GM12892 (cell line): ENCODE data around the gene SHISAL2B.
"Not testable (repeated sequence)": the region's sequence is repeated elsewhere in the genome, so short reads cannot be mapped to it uniquely, and the experiment has no call there.

Source experiments
- DNase-seq: peaks from one replicate; pipeline ENCODE4 v3.0.0; 2011; ENCODE audit not compliant: insufficient read length
- FAIRE-seq: peaks from 2 replicates; lab custom pipeline; 2011; peaks lifted over from hg19 to GRCh38; lab: Jason Lieb, UNC
- POLR2A ChIP-seq: IDR thresholded peaks from 2 replicates; pipeline ENCODE4 v1.6.1; 2011; ENCODE audit warnings: low read depth, low read length, control low read depth
- POLR2AphosphoS5 ChIP-seq: IDR thresholded peaks from 2 replicates; pipeline ENCODE4 v1.6.1; 2011; ENCODE audit warnings: low read depth, low read length, control low read depth
- TAF1 ChIP-seq: IDR thresholded peaks from 2 replicates; pipeline ENCODE4 v1.6.1; 2011; ENCODE audit warnings: low read depth, mild to moderate bottlenecking, control low read depth, low read length, borderline replicate concordance

Gene SHISAL2B

DNA sequence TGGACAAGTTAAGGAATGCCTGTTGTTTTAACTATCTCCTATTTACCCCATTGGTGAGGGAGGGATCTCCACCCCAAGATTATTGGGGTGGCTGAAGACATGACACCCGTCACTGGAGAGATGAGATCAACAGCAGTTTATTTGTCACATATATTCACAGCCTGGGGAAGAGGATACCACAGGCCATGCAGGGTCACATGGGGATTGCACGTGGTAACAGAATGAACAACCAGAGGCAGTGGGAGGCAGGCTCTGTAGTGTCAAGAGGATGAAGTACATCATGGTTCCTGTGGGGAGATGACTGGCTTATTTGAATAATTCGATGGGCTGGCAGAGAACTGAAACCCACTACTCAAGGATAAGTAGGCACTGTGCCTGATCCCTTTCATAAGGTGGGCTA lies 18.6 kb upstream of the SHISAL2B start:
- no peak for DNase-seq
- TF ChIP-seq POLR2A, result no peak
- FAIRE-seq, result no peak

DNA sequence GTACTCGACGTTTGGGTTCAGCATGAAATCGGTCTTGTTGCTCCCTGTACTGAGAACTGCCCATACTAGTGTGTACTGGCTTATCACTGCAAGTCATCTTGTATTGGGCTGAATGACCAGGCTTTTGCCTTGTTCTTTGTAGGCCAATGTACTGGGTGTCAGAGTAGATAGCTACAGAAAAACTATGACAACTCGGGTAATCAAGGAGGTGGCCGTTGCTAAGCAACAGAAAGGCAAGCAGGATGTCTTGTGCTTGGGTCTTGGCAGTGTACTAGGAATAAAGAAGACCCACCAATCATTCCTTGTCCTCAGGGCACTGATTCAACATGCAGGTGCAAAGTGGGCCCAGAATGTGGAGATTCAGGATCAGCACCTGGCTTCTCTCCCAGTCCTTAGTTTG lies 11.9 kb upstream of the SHISAL2B start:
- FAIRE-seq (no peak), DNase-seq (no peak)
- no peak for TF ChIP-seq TAF1

DNA sequence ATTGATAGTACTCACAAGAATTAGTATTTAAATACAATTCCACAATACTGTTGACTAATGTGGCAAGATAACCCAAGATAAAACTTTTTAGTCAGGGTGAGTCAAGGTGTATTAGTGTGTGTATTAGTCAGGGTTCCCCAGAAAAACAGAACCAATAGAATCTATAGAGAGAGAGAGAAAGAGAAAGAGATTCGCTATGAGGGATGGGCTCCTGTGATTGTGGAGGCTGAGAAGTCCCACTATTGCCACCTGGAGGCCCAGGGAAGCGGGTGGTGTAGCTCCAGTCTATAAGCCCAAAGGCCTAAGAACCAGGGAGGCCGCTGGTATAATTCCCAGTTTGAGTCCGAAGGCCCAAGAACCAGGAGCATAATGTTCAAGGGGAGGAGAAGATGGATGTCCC lies 10.0 kb upstream of the SHISAL2B start:
- TF ChIP-seq POLR2AphosphoS5 (no peak), TAF1 (no peak), POLR2A (no peak)
- DNase-seq (no peak), FAIRE-seq (no peak)

DNA sequence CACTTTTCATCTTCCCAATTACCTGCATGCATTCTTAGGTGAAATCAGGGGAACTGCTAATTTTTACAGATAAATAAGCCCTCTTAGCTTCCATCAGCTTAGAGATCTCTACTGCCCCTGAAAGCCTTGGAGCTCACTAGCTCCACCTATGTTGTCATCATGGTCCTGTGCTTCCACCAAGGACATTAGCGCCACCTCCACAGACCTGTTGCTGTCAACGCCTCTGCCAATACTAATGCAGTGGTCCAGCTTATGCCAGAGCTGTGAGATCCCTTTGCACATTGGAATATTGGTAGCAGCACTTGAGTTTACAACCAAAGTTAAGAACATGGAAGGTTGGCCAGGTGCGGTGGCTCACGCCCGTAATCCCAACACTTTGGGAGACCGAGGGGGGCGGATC lies 7.7 kb upstream of the SHISAL2B start:
- FAIRE-seq, result no peak
- DNase-seq, result no peak
- TF ChIP-seq TAF1 (no peak), POLR2AphosphoS5 (no peak), POLR2A (no peak)

DNA sequence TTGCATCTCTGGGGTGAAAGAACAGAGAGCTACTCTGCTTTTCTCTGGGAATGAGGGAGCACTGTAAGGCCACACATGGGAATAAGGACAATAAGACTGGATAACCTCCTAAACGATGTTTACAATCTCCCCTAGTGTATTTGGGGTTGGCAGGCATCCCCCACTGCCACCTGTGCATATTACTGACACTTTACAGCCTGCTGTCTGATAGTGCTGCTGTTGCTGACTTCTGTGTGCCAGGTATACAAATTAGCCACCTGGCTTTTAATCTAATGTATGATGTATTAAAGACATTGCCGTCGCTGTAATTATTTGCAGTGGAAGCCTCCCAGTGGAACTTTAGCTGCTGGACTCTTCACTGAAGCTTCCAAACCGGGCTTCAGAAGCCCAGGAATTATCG lies 4.4 kb upstream of the SHISAL2B start:
- FAIRE-seq, result no peak
- no peak for TF ChIP-seq POLR2A
- no peak for TF ChIP-seq TAF1
- TF ChIP-seq POLR2AphosphoS5, result no peak
- DNase-seq, result no peak

DNA sequence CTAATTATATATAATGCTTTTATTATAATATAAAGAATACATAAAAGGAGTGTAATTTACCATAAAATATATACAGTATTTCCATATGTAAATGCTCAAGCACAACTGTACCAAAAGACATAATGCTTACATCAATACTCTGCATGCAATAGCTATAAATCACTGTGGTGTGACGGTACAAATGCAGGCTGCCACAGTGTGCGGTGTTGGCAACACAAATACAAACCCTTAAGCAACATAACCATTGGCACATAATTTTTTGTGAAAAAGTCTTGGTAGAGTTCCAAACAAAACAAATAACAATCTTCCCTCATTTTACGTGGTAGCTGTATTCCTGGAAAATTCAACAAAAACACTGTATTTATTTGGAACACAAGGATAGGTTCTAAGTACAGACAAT lies 1.9 kb upstream of the SHISAL2B start:
- FAIRE-seq, result no peak
- DNase-seq, result no peak

DNA sequence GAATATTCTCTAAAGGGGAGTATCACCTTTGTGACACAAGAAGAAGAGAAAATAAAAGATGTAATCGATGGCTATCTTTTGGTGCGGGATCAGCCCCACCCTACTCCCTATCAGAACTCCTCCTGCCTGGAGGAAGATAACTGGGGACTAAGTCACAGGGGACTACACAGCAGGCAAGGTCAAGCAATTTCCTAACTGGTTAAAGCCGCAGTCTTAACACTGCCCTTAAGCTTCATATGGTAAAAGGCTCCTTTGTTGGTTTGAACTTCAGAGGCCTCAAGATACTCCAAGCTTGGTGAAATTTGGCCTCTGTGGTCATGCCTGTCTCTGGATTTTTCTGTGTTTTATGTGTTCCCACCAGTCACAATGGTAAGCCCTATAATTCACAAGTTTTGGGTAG lies 1.3 kb upstream of the SHISAL2B start:
- DNase-seq (no peak), FAIRE-seq (no peak)
- TF ChIP-seq POLR2A (no peak), TAF1 (no peak), POLR2AphosphoS5 (no peak)

More for the DNA sequence above, 1.9 kb upstream of the SHISAL2B start:
- TF ChIP-seq TAF1 (no peak), POLR2A (no peak), POLR2AphosphoS5 (no peak)

DNA sequence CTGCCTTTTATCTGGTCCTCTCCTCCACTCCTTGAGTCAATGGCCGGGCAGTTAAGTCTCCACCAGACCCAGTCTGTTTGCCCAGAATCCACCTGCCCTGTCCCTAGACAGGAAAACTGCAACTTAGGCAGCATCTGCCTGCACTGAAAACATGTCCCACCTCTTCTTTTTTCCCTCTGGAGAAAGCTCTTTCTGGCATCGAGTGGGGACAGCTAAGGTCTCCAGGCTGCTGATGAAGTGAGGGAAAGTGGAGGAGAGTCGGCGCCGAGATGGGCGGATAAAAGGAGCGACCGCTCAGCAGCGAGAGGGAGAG lies 243 bp upstream of the SHISAL2B start:
- FAIRE-seq (no peak), DNase-seq (no peak)
- TF ChIP-seq POLR2AphosphoS5 (no peak), POLR2A (no peak), TAF1 (no peak)

DNA sequence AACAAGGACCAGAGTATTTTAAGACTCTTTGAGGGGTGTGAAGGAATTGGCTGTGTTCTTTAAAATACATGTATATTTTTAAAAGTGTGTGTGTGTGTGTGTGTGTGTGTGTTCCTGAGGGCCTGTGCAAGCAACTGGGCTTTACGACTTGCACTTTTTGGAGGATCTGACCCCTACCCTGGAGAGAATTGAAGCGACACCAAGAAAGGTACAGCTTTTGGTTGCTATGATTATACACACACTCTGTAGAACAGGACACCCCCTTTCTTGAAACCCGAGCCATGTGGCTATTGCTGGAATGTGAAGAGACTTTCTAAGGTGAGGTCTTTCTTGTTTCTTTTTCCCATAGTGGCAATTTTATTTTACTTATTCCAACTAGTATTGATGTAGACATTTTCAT lies 988 bp downstream of the SHISAL2B start:
- no peak for TF ChIP-seq TAF1
- no peak for TF ChIP-seq POLR2A
- no peak for TF ChIP-seq POLR2AphosphoS5
- FAIRE-seq, result no peak
- DNase-seq, result no peak

DNA sequence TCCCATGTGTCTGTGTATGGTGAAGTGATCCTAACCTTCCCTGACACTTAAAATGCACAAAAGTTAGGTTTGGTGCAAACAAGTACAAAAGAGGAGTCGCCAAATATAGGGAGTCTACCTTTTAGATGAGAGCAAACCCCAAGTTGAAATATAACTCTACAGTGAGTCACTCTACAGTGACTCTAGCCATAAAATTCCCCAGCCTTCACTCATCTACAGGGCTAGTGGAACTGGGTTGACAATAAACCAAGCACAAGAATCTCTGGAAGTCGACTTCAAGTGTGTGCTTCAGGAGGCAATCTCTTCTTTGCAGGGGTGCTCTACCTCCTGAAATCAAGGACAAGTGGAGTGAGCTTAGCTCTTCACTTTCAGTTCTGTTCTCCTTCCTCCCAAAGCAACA lies 3.3 kb downstream of the SHISAL2B start:
- FAIRE-seq, result no peak
- TF ChIP-seq POLR2A, result no peak
- TF ChIP-seq TAF1, result no peak
- TF ChIP-seq POLR2AphosphoS5, result no peak
- DNase-seq, result no peak

DNA sequence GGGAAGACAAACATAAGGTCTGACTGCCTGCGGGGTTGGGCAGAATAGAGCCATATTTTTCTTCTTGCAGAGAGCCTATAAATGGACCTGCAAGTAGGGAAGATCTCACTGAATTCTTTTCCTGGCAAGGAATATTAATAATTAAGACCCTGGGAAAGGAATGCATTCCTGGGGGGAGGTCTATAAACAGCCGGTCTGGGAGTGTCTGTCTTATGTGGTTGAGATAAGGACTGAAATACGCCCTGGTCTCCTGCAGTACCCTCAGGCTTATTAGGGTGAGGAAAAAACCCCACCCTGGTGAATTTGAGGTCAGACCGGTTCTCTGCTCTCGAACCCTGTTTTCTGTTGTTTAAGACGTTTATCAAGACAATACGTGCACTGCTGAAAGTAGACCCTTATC lies 6.1 kb downstream of the SHISAL2B start:
- FAIRE-seq, DNase-seq: not testable (repeated sequence)

DNA sequence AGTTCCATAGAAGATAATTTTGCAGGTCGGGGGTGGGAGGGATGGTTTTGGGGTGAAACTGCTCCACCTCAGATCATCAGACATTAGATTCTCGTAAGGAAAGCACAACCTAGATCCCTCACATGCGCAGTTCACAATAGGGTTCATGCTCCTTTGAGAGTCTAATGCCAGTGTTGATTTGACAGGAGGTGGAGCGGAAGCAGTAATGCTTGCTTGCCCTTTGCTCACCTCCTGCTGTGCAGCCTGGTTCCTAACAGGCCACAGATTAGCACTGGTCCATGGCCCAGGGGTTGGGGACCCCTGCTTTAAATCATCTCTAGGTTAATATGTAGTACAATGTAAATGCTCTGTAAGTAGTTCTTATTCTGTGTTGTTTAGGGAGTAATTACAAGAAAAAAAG lies 10.5 kb downstream of the SHISAL2B start:
- DNase-seq (no peak), FAIRE-seq (no peak)
- TF ChIP-seq POLR2AphosphoS5, result no peak

DNA sequence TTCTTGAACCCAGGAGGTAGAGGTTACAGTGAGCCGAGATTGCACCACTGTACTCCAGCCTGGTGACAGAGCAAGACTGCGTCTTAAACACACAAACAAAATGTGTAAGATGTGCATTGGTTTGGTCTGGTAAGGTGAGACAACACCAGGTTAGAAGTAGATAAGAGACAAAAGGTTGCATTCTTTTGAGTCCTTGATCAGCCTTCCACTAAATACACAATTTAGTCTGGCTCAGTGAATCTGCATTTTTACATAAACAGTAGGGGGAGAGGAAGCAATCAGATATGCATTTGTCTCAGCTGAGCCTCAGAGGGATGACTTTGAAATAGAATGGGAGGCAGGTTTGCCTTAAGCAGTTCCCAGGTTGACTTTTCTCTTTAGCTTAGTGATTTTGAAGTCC lies 15.8 kb downstream of the SHISAL2B start:
- not testable (repeated sequence) for FAIRE-seq, DNase-seq

DNA sequence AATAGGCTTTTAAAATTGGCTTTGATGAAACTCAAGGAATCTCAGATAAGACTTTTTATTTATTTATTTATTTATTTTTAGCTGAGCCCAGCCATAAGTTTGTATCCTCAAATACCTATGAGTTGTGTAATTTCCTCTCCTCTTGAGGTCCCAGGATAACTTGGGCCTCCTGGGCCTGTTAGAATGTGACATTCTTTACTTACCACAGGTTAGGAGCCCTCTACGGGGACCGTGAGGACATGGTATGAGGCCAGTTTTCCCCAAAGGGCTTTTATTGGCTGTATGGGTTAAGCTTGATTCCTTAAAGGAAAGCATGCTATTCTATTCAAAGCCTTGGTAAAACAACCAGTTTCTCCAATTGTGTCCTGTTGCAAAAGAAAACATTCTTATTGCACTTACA lies 16.9 kb downstream of the SHISAL2B start:
- FAIRE-seq, result no peak
- TF ChIP-seq POLR2AphosphoS5 (no peak), TAF1 (no peak), POLR2A (no peak)

DNA sequence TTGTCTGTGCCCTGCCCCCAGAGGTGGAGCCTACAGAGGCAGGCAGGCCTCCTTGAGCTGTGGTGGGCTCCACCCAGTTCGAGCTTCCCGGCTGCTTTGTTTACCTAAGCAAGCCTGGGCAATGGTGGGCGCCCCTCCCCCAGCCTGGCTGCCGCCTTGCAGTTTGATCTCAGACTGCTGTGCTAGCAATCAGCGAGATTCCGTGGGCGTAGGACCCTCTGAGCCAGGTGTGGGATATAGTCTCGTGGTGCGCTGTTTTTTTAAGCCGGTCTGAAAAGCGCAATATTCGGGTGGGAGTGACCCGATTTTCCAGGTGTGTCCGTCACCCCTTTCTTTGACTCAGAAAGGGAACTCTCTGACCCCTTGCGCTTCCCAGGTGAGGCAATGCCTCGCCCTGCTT lies 24.2 kb downstream of the SHISAL2B start:
- not testable (repeated sequence) for DNase-seq, FAIRE-seq

More for the DNA sequence above, 16.9 kb downstream of the SHISAL2B start:
- no peak for DNase-seq
